Measurements from ENCODE around the gene BBOF1. TPM values are rescaled to one million over a fixed set of nuclear protein-coding genes. Genes with fewer than 3 reads are reported as not detected.

BBOF1 gene
- total and polyA plus RNA-seq, 12 donors, result 1.8 to 5.9 (median 3.4) TPM

- Histone ChIP-seq H3K4me1 (no peaks in the 10 kb centered on the region), H3K27me3 (no peaks in the 10 kb centered on the region), H3K4me3 (no peak overlapping the region), H3K36me3 (peaks cover 0 to 91% (median 12%) of the 10 kb centered on the region in 9 donors), H3K27ac (no peak overlapping the region), H3K9me3 (no peaks in the 10 kb centered on the region)
- no peak for TF ChIP-seq CTCF (IDR thresholded peaks at IDR 0.05)
- no peak for DNase-seq
- WGBS, 2 donors, result 88 to 95% methylated on average over 2 of the region's 2 CpGs
- intact Hi-C loops (cut with DNase I), result no loop called here
- ATAC-seq, result no peak
Observed at GRCh38 chr14:74008843-74009499, 10.2 kb upstream of the BBOF1 start.

GRCh38 chr14:74014299-74014698 is 4.8 kb upstream of the BBOF1 start:
- 94 to 98% methylated on average over 1 of the region's 1 CpG for WGBS, 2 donors
- DNase-seq, result no peak
- peaks cover 0 to 56% (median 6%) of the 10 kb centered on the region in 9 donors for H3K36me3 ChIP-seq
- no peak for TF ChIP-seq CTCF (IDR thresholded peaks at IDR 0.05)
- no peaks in the 10 kb centered on the region for H3K9me3 ChIP-seq
- intact Hi-C loops (cut with DNase I), result no loop called here
- H3K27me3 ChIP-seq, result no peaks in the 10 kb centered on the region
- H3K27ac ChIP-seq, result no peak overlapping the region
- no peak for ATAC-seq
- H3K4me3 ChIP-seq, result no peak overlapping the region
- H3K4me1 ChIP-seq, result peaks cover 0 to 10% (median 5%) of the 10 kb centered on the region in 9 donors

- intact Hi-C loops (cut with DNase I), result no loop called here
- no peak for ATAC-seq
- H3K36me3 ChIP-seq, result peaks cover 0 to 47% (median 6%) of the 10 kb centered on the region in 9 donors
- no peak overlapping the region for H3K4me3 ChIP-seq
- H3K9me3 ChIP-seq, result no peaks in the 10 kb centered on the region
- no peak for DNase-seq
- no peak for TF ChIP-seq CTCF (IDR thresholded peaks at IDR 0.05)
- H3K27ac ChIP-seq, result peak overlapping the region in 1 of 10 donors; percentile 6
- peaks cover 0 to 16% (median 12%) of the 10 kb centered on the region in 9 donors for H3K4me1 ChIP-seq
- 90 to 94% methylated on average over 3 of the region's 3 CpGs for WGBS, 2 donors
- no peaks in the 10 kb centered on the region for H3K27me3 ChIP-seq
Observed at GRCh38 chr14:74015176-74015575, 4.0 kb upstream of the BBOF1 start.

GRCh38 chr14:74015963-74016362 is 3.2 kb upstream of the BBOF1 start:
- ATAC-seq, result no peak

More at GRCh38 chr14:74015963-74016362, 3.2 kb upstream of the BBOF1 start:
- intact Hi-C loops (cut with DNase I), result no loop called here
- Histone ChIP-seq H3K27me3 (no peaks in the 10 kb centered on the region), H3K27ac (peak overlapping the region in 1 of 10 donors; percentile 6), H3K4me3 (no peak overlapping the region), H3K9me3 (no peaks in the 10 kb centered on the region), H3K36me3 (peaks cover 0 to 39% (median 6%) of the 10 kb centered on the region in 9 donors), H3K4me1 (peaks cover 0 to 17% (median 12%) of the 10 kb centered on the region in 9 donors)
- no peak for TF ChIP-seq CTCF (IDR thresholded peaks at IDR 0.05)
- no peak for DNase-seq

All from heart right ventricle (tissue), 16 donors.